GM19452 (cell line): ENCODE data around the gene COLEC12.
"Not testable (repeated sequence)": the region's sequence is repeated elsewhere in the genome, so short reads cannot be mapped to it uniquely, and the experiment has no call there.

Experiments
- ATAC-seq: cut with Tn5 transposase; IDR thresholded peaks from one replicate; pipeline ENCODE4 v1.9.1; 2021; ENCODE audit not compliant: unreplicated experiment

COLEC12 gene

DNA sequence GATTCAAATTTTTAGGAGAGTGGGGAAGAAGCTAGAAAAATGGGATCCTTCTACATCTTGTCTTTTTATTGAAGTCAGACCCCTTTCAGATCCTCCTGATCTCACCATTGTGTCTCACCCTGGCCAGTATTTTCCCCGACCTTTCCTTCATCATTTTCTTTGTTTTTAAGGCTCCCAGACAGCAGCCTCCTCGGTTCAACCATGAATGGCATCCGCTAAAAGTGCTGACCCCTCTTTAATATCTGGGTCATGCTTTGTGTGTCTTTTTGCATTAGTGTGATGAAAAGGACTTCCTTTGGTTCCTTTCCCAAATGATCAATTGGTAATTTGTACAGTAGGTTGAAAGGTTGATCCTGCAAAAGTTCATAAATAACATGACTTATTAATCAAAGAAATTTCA is 205.9 kb downstream of the COLEC12 start:
- no peak for ATAC-seq

DNA sequence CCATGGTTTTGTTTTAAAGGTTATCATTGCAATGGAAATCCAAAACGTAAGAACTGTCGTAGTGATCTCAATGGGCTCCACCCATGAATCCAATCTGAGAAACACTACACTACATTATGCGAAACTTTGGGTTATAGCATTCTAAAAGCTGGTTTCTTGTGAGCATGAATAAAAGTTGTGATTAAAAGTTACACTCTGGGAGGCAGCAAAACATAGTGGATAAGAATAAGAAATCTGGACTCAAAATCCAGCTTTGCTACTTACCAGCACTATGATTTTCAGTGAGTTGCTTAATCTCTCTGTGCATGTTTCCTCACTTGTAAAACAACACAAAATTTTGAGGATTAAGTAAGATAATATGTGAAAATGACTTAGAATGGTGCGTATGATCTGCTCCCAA is 207.0 kb downstream of the COLEC12 start:
- ATAC-seq = no peak

DNA sequence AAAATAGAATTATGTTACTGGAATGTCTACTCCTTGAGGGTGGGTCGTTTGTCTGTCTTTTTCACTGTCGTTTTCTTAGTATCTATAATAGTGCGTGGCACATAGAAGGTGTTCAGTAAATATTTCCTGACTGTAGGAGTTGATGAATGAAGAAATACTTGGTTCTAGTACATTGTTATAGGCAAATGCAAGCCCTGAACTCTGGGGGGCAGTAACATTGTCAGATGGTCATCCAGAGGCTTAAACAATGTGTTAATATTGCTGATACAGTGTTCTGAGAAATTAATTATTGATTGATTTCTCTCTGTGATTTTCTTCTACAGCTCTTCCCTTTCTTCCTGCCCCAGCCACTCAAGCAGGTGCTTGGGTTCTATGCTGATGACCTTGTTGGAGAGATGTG is 208.2 kb downstream of the COLEC12 start:
- ATAC-seq = no peak

DNA sequence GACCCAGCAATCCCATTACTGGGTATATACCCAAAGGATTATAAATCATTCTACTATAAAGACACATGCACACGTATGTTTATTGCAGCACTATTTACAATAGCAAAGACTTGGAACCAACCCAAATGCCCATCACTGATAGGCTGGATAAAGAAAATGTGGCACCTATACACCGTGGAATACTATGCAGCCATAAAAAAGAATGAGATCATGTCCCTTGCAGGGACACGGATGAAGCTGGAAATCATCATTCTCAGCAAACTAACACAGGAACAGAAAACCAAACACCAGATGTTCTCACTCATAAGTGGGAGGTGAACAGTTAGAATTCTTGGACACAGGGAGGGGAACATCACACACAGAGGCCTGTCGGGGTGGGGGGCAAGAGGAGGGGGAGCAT is 210.5 kb downstream of the COLEC12 start:
- ATAC-seq = not testable (repeated sequence)

DNA sequence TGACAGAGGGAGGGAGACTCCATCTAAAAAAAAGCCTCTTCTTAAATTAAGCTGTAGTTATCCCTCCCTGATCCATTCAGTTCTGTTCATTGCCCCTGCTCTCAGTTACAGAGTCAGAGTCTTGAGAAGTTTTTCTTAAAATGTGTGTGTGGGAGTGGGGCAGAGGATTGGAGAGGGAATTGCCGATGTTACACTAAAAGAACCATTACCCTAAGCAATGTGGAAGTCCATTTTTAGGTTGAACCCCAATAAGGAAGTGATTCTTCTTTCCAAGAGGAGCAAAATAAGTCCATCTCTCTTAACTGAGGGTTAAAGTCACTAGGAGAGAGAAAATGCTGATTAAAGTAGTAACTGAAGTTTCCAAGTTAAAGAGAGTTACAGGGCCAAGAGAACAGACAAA is 211.5 kb downstream of the COLEC12 start:
- no peak for ATAC-seq

DNA sequence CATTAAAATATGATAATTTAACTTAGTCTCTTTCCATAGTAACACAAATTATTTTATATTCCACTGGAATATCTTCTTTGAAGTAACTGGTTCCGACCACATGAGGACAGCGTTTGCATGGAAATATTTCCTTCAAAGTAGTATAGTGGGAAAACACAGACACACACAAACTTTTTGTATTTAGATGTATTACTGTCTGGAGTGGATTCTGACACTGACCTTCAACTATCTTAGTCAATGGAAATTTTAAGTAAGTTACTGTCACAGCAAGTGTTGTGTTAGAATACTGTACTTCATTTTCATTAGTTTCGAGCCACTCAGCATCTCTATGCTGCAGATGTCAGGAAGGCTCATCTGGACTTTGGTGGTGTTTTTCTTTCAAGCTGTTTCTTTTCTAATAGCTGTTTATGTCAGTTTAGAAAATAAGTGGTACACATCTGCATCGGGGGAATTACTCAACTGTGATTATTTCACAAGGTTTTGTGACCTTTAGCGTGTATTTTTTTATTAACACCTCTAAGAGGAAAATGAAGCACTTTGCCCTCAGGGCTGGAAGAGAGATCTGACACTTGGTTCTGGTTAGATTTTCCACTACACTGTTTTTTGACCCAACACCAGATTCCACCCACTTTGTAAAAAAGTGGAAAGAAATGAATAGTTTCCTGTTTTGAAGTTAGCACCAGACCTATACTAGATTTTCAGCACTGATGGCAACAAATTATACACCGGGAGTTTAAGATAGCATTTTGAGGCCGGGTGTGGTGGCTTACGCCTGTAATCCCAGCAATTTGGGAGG is 213.8 kb downstream of the COLEC12 start:
- no peak for ATAC-seq

DNA sequence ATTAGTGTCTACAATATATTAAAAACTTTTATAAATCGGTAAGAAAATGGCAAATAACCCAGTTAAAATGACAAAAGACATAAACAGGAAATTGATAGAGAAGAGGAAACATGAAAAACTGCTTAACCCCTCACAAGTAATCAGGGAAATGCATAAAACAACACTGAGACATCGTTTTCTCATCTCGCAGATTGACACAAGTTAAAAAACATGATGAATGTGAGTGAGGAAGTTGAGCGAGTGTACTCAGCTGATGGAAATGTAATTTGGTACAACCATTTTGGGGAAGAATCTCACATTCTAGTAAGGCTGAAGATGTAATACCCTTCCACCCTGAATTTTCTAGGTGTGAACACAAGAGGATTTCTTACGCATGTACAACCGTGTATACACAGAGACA is 214.7 kb downstream of the COLEC12 start:
- no peak for ATAC-seq

DNA sequence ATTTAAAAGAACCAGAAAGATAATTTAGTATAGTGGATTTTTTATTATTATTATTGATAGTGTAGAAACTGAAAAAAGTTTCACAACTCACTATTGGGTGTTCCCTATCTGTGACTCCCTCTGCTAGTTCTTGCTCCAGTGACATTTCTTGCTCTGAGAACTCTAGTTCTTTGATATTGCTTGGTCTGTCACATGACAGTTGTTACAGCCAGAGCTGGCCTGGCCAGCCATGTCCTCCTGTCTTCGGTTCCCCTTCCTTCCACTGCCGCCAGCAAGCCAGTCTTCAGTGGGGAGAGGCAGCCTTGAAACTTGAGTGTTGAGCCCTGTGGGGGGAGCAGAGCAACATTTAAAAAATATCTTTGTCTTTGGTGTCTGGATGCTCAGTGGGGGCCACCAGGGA is 225.0 kb downstream of the COLEC12 start:
- no peak for ATAC-seq

DNA sequence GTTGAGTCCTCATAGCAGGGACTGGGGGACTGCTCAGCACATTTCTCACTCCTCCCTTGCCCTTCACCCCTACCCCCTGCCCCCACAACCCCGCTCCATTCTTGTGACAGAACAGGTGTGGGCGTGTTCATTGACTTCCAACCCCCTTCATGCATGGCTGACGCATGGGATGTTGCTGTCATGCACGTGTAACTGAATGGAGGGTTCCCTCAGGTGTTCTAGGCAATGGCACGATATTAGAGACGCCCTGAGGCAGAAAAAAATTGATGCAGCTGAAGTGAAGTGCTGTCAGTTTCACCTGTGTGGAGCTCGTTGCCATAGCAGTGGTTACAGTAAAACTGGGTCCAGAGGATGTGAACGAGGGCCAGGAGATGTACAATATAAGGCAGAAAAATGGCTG is 226.2 kb downstream of the COLEC12 start:
- no peak for ATAC-seq

DNA sequence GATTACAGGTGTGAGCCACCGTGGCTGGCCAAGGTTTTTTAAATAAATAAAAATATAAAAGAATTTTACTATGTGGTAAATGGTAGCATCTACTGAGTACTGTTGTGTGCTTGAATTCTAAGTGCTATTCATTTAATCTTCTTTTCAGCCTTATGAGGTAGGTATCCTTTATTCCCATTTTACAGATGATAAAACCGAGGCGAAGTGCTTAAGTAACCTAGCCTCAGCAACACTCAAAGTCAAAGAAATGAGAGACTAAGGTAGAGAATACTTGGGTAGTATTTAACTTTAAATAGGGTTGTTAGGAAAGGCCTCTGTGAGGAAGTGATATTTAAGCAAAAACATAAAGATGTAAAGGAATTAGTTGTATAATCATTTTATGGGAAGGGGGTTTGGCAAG is 227.0 kb downstream of the COLEC12 start:
- ATAC-seq = no peak

DNA sequence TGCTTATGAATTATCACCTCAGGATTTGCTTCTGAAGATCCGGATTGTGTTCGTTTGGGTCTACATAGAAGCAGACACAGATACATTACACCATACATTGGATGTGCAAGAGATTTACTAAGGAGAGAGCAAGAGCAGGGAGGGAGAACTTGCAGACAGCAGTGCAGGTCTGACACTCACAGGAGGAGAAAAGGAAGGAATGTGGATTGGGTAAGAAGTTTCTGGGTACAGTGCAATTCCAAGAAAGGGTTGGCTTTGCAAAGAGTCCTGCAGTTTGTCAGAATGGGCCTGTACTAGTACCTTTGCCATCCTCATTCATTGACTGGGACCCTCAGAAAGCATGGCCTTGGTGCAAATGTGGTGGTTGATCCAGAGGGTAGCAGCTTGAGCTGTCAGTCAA is 227.9 kb downstream of the COLEC12 start:
- no peak for ATAC-seq

DNA sequence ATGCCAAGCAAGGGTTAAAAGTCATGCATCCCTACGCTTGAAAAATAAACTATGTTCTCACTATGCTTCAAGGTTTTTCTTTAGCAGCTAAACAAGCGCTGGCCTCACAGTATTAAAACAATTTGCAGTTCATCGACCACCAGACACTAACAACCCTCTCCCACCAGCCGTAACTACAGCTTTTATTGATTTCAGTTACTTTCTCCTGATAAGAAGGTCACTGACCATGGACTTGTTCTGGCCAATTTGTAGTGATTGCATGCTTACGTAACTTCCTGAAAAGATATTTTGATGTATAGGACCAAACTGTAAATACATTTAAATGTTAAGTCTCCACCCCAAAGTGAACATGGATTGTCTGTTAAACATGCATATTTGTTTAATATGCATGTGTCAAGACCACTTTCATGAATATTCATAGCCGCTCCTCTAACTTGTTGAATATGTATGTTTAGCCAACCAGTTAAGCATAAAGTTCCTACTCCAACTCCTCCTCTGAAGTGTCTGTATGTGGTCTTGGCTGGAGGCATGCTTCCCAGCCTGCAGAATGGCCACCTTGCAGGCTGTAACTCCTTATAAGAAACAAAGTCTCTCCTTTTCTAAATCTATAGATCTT is 230.9 kb downstream of the COLEC12 start:
- no peak for ATAC-seq

DNA sequence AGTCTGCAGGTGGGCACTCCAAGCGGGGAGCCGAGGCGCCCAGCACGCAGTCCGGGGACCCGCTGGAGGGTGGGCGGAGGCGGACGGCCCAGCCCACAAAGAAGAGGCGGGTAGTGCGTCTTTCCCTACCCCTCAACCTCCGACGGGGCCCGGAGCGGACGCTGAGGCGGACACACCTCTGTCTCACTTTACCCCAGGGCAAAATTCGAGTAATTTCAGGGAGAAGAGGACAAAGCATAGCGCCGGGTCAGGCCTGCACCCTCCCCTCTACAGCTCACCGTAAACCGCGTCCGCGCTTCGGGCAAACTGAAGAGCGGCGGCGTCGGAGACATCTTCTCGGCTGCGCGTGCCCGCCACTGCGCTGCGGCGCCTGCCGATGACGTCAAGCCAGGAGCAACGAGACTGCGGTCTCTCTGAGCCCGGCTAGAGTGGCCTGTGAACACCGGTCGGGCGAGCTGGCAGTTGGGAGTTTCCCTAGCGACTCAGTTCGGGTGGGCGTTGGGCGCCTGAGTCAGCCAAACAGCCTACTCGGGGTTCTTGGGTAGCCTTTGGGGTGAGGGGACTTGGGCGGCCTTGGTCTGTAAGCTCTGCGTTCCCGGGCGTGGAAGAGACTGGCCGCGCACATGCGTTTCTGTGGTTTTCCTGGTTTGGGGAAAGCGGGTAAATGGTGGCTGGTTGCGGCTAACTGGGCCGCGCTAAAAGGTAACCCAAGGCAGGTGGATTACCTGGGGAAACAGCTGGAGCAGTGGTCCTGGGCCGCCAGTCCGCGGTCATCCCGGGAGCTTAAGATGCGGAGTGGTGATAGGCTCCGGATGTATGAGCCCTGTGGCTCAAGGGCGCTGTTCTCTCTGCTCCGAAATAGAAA is 232.6 kb downstream of the COLEC12 start, which contains the start of gene THOC1:
THOC1 (minus strand) TSS at position 360 of the 865 bp plus-strand sequence; CDS start at position 332, 28 bp downstream.
- peak; percentile 95 for ATAC-seq

DNA sequence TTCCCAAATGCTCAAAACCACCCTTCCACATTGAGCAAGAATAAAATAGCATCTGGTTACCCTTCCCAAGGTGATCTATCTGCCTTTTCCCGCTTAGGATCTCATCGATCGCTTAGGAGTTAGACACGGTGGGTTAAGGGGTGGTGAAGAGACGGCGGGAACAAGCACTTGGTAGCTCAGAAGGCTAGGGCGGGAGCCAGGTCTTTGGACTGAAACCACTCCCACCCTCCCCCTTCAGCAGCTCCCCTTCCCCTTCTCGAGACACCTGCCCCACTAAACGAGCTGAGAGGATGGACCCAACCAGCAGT is 233.2 kb downstream of the COLEC12 start:
- no peak for ATAC-seq
